Calu3 (cell line): ENCODE data around the gene EPB42. TPM values are rescaled to one million over a fixed set of nuclear protein-coding genes. Genes with fewer than 3 reads are reported as not detected.

ENCODE experiments used
- BruUV-seq: library from RNA; stranded (reverse); fragments of 400-500 nt; replicated peaks from 2 replicates; lab custom pipeline; 2021; lab: Mats Ljungman, UMichigan
- CTCF ChIA-PET: fragments of 300-600 bp; sonication (Branson Sonifier 250); formaldehyde crosslinking; loops from one replicate; lab custom pipeline; 2022; ENCODE audit warnings: antibody characterized with exemption; lab: Charles Lee
- DNase-seq: peaks from one replicate; pipeline ENCODE4 v3.0.0; 2022
- H3K27ac Mint-ChIP-seq: one replicate; pipeline ENCODE4 v1.8.0; 2022; ENCODE audit warnings: mixed read lengths; ENCODE audit not compliant: unreplicated experiment
- H3K27me3 Mint-ChIP-seq: one replicate; pipeline ENCODE4 v1.8.0; 2022; ENCODE audit warnings: mixed read lengths; ENCODE audit not compliant: unreplicated experiment
- H3K36me3 Mint-ChIP-seq: one replicate; pipeline ENCODE4 v1.8.0; 2022; ENCODE audit warnings: mild to moderate bottlenecking, moderate library complexity, mixed read lengths; ENCODE audit not compliant: insufficient read depth, unreplicated experiment
- H3K4me1 Mint-ChIP-seq: one replicate; pipeline ENCODE4 v1.8.0; 2022; ENCODE audit warnings: mild to moderate bottlenecking, low read depth, mixed read lengths; ENCODE audit not compliant: unreplicated experiment
- H3K4me3 Mint-ChIP-seq: one replicate; pipeline ENCODE4 v1.8.0; 2022; ENCODE audit warnings: mild to moderate bottlenecking, low read depth, moderate library complexity, mixed read lengths; ENCODE audit not compliant: unreplicated experiment
- H3K9me3 Mint-ChIP-seq: one replicate; pipeline ENCODE4 v1.8.0; 2022; ENCODE audit warnings: low read depth, mixed read lengths; ENCODE audit not compliant: unreplicated experiment
- intact Hi-C: fragments of 100-400 bp; cut with micrococcal nuclease; formaldehyde crosslinking; loops from one replicate; pipeline ENCODE4 v1.10.0; 2022; ENCODE audit not compliant: unreplicated experiment
- total RNA-seq: library from RNA; stranded (reverse); gene quantifications from 2 replicates; pipeline ENCODE4 v1.2.3, GENCODE V29; 2022
- TF ChIP-seq, protein P1 (sequence below): fragments of 200-600 bp; IDR thresholded peaks from one replicate; pipeline ENCODE4 v1.8.0; 2022; ENCODE audit warnings: antibody characterized with exemption; ENCODE audit not compliant: unreplicated experiment

EPB42 gene
- total RNA-seq, 1 experiment from 2014 or later = not detected

- CTCF ChIA-PET = no interaction called here
- TF ChIP-seq, protein P1, sequence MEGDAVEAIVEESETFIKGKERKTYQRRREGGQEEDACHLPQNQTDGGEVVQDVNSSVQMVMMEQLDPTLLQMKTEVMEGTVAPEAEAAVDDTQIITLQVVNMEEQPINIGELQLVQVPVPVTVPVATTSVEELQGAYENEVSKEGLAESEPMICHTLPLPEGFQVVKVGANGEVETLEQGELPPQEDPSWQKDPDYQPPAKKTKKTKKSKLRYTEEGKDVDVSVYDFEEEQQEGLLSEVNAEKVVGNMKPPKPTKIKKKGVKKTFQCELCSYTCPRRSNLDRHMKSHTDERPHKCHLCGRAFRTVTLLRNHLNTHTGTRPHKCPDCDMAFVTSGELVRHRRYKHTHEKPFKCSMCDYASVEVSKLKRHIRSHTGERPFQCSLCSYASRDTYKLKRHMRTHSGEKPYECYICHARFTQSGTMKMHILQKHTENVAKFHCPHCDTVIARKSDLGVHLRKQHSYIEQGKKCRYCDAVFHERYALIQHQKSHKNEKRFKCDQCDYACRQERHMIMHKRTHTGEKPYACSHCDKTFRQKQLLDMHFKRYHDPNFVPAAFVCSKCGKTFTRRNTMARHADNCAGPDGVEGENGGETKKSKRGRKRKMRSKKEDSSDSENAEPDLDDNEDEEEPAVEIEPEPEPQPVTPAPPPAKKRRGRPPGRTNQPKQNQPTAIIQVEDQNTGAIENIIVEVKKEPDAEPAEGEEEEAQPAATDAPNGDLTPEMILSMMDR = no peak
- DNase-seq = no peak
- intact Hi-C loops = no loop called here
- H3K27me3 Mint-ChIP-seq = peaks cover 63% of the 10 kb centered on the region
- H3K27ac Mint-ChIP-seq = no peak overlapping the region
- H3K4me1 Mint-ChIP-seq = peaks cover under 1% of the 10 kb centered on the region
- H3K9me3 Mint-ChIP-seq = no peaks in the 10 kb centered on the region
- no peaks in the 10 kb centered on the region for H3K36me3 Mint-ChIP-seq
- BruUV-seq = no TSS peak
- H3K4me3 Mint-ChIP-seq = no peak overlapping the region
Measured at GRCh38 chr15:43209059-43209824, 11.6 kb downstream of the EPB42 start.

- H3K4me3 Mint-ChIP-seq = no peak overlapping the region
- no peak overlapping the region for H3K27ac Mint-ChIP-seq
- DNase-seq = no peak
- H3K9me3 Mint-ChIP-seq = no peaks in the 10 kb centered on the region
- H3K4me1 Mint-ChIP-seq = peaks cover 5% of the 10 kb centered on the region
- no TSS peak for BruUV-seq
- TF ChIP-seq, protein P1 = no peak
- intact Hi-C loops = no loop called here
- no peaks in the 10 kb centered on the region for H3K36me3 Mint-ChIP-seq
- peaks cover 72% of the 10 kb centered on the region for H3K27me3 Mint-ChIP-seq
- CTCF ChIA-PET = no interaction called here
Measured at GRCh38 chr15:43208052-43209002, 12.5 kb downstream of the EPB42 start.

GRCh38 chr15:43207024-43207423 is 13.8 kb downstream of the EPB42 start:
- H3K9me3 Mint-ChIP-seq = no peaks in the 10 kb centered on the region
- peaks cover 5% of the 10 kb centered on the region for H3K4me1 Mint-ChIP-seq
- CTCF ChIA-PET = no interaction called here
- peaks cover 85% of the 10 kb centered on the region for H3K27me3 Mint-ChIP-seq
- DNase-seq = no peak
- H3K4me3 Mint-ChIP-seq = no peak overlapping the region
- BruUV-seq = no TSS peak
- H3K36me3 Mint-ChIP-seq = no peaks in the 10 kb centered on the region
- TF ChIP-seq, protein P1 = no peak
- intact Hi-C loops = no loop called here
- no peak overlapping the region for H3K27ac Mint-ChIP-seq

DNA sequence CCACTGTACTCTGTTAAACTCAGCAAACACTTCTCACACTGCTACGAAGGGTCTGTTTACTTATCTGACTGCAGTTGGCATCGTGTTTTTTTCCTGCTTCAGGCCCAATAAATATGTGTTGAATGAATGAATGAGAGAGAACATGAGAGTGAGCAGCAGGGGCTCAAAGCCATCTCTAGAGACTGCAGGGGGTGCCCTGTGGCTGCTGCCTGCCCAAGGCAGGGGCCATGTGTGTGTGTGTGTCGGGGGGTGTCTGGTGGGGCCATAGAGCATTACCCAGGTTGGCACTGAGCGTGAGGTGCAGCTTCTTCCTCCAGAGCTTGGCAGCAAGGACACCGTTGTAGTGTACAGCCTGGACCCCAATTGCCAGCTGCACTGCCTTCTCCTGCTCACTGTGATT is 14.8 kb downstream of the EPB42 start:
- H3K27ac Mint-ChIP-seq = no peak overlapping the region
- H3K27me3 Mint-ChIP-seq = peaks cover 87% of the 10 kb centered on the region
- CTCF ChIA-PET = no interaction called here
- intact Hi-C loops = no loop called here
- TF ChIP-seq, protein P1 = no peak
- H3K4me1 Mint-ChIP-seq = peaks cover 5% of the 10 kb centered on the region
- DNase-seq = no peak
- no peak overlapping the region for H3K4me3 Mint-ChIP-seq
- H3K9me3 Mint-ChIP-seq = no peaks in the 10 kb centered on the region
- BruUV-seq = no TSS peak
- no peaks in the 10 kb centered on the region for H3K36me3 Mint-ChIP-seq
